MM.1S (cell line): ENCODE data around the gene HVCN1.

Experiments used
- DNase-seq: peaks from one replicate; pipeline ENCODE4 v3.0.0-alpha.2; 2015
- H2AFZ ChIP-seq: fragments of 300-600 bp; sonication (generic); 2 replicates; pipeline ENCODE4 v1.6.0; 2016; ENCODE audit warnings: antibody characterized with exemption, low read length
- H3F3A ChIP-seq: fragments of 300-600 bp; sonication (generic); 2 replicates; pipeline ENCODE4 v1.6.1; 2016; ENCODE audit warnings: mild to moderate bottlenecking, antibody characterized with exemption, low read length, moderate library complexity, mixed read lengths; ENCODE audit not compliant: insufficient read depth
- H3K27ac ChIP-seq: fragments of 300-600 bp; sonication (generic); 2 replicates; pipeline ENCODE4 v1.5.1; 2016; ENCODE audit warnings: mild to moderate bottlenecking, low read length
- H3K27me3 ChIP-seq: fragments of 300-600 bp; sonication (generic); replicated peaks from 2 replicates; pipeline ENCODE4 v1.6.0; 2016; ENCODE audit warnings: low read length; ENCODE audit not compliant: insufficient read depth
- H3K36me3 ChIP-seq: fragments of 300-600 bp; sonication (generic); replicated peaks from 2 replicates; pipeline ENCODE4 v1.6.1; 2016; ENCODE audit warnings: mild to moderate bottlenecking, low read length, mixed read lengths; ENCODE audit not compliant: insufficient read depth
- H3K4me1 ChIP-seq: fragments of 300-600 bp; sonication (generic); 2 replicates; pipeline ENCODE4 v1.6.1; 2016; ENCODE audit warnings: low read length, mixed read lengths
- H3K4me2 ChIP-seq: fragments of 300-600 bp; sonication (generic); 2 replicates; pipeline ENCODE4 v1.6.0; 2016; ENCODE audit warnings: low read depth, low read length
- H3K4me3 ChIP-seq: fragments of 300-600 bp; sonication (generic); 2 replicates; pipeline ENCODE4 v1.5.1; 2016; ENCODE audit warnings: low read length, mixed read lengths
- H3K79me2 ChIP-seq: fragments of 300-600 bp; sonication (generic); 2 replicates; pipeline ENCODE4 v1.6.1; 2016; ENCODE audit warnings: mixed run types, low read length, mixed read lengths
- H3K9ac ChIP-seq: fragments of 300-600 bp; sonication (generic); 2 replicates; pipeline ENCODE4 v1.6.1; 2016; ENCODE audit warnings: low read length, mixed read lengths
- H3K9me2 ChIP-seq: fragments of 300-600 bp; sonication (generic); replicated peaks from 2 replicates; pipeline ENCODE4 v1.6.1; 2016; ENCODE audit warnings: mild to moderate bottlenecking, low read length, mixed read lengths; ENCODE audit not compliant: insufficient read depth
- H3K9me3 ChIP-seq: fragments of 300-600 bp; sonication (generic); replicated peaks from 2 replicates; pipeline ENCODE4 v1.6.1; 2016; ENCODE audit warnings: mild to moderate bottlenecking, low read length, mixed read lengths; ENCODE audit not compliant: insufficient read depth
- H4K20me1 ChIP-seq: fragments of 300-600 bp; sonication (generic); 2 replicates; pipeline ENCODE4 v1.6.1; 2016; ENCODE audit warnings: mild to moderate bottlenecking, low read length, moderate library complexity, mixed read lengths; ENCODE audit not compliant: insufficient read depth
- CTCF ChIP-seq: fragments of 300-600 bp; sonication (generic); IDR thresholded peaks from 2 replicates; pipeline ENCODE4 v1.5.1; 2016; ENCODE audit warnings: antibody characterized with exemption, low read length, mixed read lengths
- EZH2 ChIP-seq: fragments of 300-600 bp; sonication (generic); optimal IDR thresholded peaks from 2 replicates; pipeline ENCODE3; 2017; ENCODE audit warnings: low read depth, mild to moderate bottlenecking, antibody characterized with exemption, low read length, mixed read lengths
- EZH2phosphoT487 ChIP-seq: fragments of 300-600 bp; sonication (generic); IDR thresholded peaks from 2 replicates; pipeline ENCODE4 v1.6.1; 2018; ENCODE audit warnings: antibody characterized with exemption, low read length

Gene HVCN1

GRCh38 chr12:110677206-110677911, 11.6 kb downstream of the HVCN1 start:
- Histone ChIP-seq H3K4me1 (peaks cover 36% of the 10 kb centered on the region), H3K27ac (peak overlapping the region; percentile 41; the same call in 1 of the 2 replicates), H4K20me1 (no peaks in the 10 kb centered on the region), H3F3A (0 out of 2 replicates have a peak, but pooled peaks cover 4% of the 10 kb centered on the region), H3K79me2 (no peaks in the 10 kb centered on the region), H3K9me2 (no peaks in the 10 kb centered on the region), H3K4me3 (no peak overlapping the region), H3K9me3 (no peaks in the 10 kb centered on the region), H3K36me3 (no peaks in the 10 kb centered on the region), H3K27me3 (no peaks in the 10 kb centered on the region), H2AFZ (no peak overlapping the region; the same call in 1 of the 2 replicates), H3K4me2 (peak overlapping the region; percentile 19; the same call in 1 of the 2 replicates), H3K9ac (no peak overlapping the region; the same call in 1 of the 2 replicates)
- TF ChIP-seq EZH2 = no peak
- no peak for TF ChIP-seq EZH2phosphoT487
- TF ChIP-seq CTCF = no peak
- DNase-seq = peak; percentile 15

- Histone ChIP-seq H3K27me3 (no peaks in the 10 kb centered on the region), H3K4me2 (no peak overlapping the region), H3K9me2 (no peaks in the 10 kb centered on the region), H4K20me1 (no peaks in the 10 kb centered on the region), H3K79me2 (no peaks in the 10 kb centered on the region), H3K9me3 (no peaks in the 10 kb centered on the region), H3K4me3 (no peak overlapping the region), H3K36me3 (no peaks in the 10 kb centered on the region), H2AFZ (no peak overlapping the region), H3K4me1 (peaks cover 48% of the 10 kb centered on the region), H3F3A (0 out of 2 replicates have a peak, but pooled peaks cover 4% of the 10 kb centered on the region), H3K9ac (no peak overlapping the region), H3K27ac (no peak overlapping the region)
- no peak for TF ChIP-seq EZH2
- no peak for TF ChIP-seq CTCF
- no peak for TF ChIP-seq EZH2phosphoT487
- no peak for DNase-seq
Measured at GRCh38 chr12:110676171-110676570, 12.7 kb downstream of the HVCN1 start.

- peak overlapping the region; percentile 51; the same call in 1 of the 2 replicates for H3K9ac ChIP-seq
- H3K9me3 ChIP-seq = no peaks in the 10 kb centered on the region
- no peaks in the 10 kb centered on the region for H3K27me3 ChIP-seq
- peaks cover 50% of the 10 kb centered on the region for H3K4me1 ChIP-seq
- H3K79me2 ChIP-seq = no peaks in the 10 kb centered on the region
- H3K36me3 ChIP-seq = no peaks in the 10 kb centered on the region
- H3K4me3 ChIP-seq = no peak overlapping the region
- H2AFZ ChIP-seq = no peak overlapping the region
- no peaks in the 10 kb centered on the region for H4K20me1 ChIP-seq
- peak; percentile 82 for DNase-seq
- H3K4me2 ChIP-seq = peak overlapping the region; percentile 63
- no peaks in the 10 kb centered on the region for H3K9me2 ChIP-seq
- no peak for TF ChIP-seq EZH2phosphoT487
- TF ChIP-seq CTCF = no peak
- TF ChIP-seq EZH2 = no peak
- H3F3A ChIP-seq = peaks cover 18% of the 10 kb centered on the region
- H3K27ac ChIP-seq = peak overlapping the region; percentile 91
Measured at GRCh38 chr12:110670161-110670701, 18.7 kb downstream of the HVCN1 start.
